DOHH2 (cell line): Measurements from ENCODE around the gene PIGZ.

Source experiments
- CTCF ChIP-seq: fragments of 200-600 bp; sonication (generic); IDR thresholded peaks from one replicate; pipeline ENCODE4 v1.5.1; 2014; ENCODE audit warnings: antibody characterized with exemption, mild to moderate bottlenecking, low read depth, low read length; ENCODE audit not compliant: poor library complexity, severe bottlenecking
- EZH2phosphoT487 ChIP-seq: fragments of 200-600 bp; sonication (generic); IDR thresholded peaks from 2 replicates; pipeline ENCODE4 v1.6.1; 2017; ENCODE audit warnings: borderline replicate concordance, mild to moderate bottlenecking, antibody characterized with exemption, low read length, moderate library complexity, mixed read lengths

- TF ChIP-seq CTCF: no peak
- no peak for TF ChIP-seq EZH2phosphoT487
Measured at GRCh38 chr3:197007296-197007940, 38.8 kb upstream of the PIGZ start.
